ENCODE measurements around the gene HOXC11.

HOXC11 gene

DNA sequence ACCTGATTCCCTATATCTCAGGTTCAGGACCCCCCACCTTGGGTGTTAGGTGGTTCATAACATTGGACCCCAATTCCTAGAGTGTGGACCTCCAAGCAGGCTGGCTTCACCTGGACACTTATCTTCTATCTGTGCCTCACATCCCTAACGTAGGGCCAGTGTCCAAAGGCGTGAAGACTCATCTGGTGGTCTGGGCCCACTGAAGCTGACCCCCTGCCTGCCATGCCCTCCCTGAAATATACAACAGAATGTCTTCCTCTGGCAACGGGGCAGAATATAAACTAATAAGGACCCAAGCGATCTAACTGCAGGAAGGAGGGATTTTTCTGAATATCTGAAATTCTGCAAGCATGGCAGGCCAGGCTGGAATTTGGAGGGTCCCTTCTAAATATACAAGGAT lies 28.7 kb upstream of the HOXC11 start:
- DNase-seq, result no peak

DNA sequence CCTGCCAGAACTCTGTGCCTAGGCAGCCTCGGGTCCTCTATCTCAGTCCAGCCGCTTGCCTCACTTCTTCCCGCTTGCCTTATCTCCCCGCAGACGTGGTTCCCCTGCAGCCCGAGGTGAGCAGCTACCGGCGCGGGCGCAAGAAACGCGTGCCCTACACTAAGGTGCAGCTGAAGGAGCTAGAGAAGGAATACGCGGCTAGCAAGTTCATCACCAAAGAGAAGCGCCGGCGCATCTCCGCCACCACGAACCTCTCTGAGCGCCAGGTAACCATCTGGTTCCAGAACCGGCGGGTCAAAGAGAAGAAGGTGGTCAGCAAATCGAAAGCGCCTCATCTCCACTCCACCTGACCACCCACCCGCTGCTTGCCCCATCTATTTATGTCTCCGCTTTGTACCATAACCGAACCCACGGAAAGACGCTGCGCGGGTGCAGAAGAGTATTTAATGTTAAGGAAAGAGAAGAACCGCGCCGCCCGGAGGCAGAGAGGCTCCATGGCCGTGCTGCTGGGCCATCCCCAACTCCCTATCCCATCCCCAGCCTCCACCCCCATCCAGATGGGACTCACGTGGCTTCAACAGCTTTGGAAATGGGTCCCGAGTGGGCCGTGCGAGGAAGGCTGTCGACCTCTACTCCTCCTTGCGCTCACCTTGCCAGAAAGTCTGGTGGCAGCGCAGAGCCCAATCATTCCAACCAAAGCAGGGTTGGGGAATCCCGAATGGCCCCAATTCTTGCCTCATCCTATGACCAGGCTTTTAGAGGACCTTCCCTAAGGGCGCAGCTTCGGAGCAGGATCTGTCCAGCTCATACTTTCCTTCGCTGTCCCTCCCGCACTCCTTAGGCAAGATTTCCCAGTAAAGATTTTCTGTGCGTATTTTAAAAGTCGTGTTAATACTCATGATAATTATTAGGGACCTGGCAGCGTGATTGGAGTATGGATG lies 27.7 kb upstream of the HOXC11 start:
- DNase-seq, result no peak

DNA sequence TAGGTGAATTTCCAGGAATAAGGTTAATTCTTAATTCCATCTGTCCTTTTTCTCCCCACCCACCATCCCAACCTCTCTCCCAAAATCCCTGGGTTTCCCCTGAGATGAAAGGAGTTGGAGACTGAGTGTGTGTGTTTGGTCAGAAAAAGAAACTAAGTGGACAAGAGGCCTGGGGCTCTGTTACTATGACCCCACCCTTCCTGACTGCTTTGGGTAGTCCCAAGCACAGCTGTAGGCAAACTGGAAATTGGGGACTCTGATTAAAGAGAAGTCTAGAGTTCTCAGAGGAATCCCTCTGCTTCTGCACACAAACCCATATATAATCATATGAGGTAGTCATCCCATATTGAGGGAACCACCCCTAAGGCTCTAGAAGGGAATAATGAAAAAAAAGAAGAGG lies 25.2 kb upstream of the HOXC11 start:
- no peak for DNase-seq

DNA sequence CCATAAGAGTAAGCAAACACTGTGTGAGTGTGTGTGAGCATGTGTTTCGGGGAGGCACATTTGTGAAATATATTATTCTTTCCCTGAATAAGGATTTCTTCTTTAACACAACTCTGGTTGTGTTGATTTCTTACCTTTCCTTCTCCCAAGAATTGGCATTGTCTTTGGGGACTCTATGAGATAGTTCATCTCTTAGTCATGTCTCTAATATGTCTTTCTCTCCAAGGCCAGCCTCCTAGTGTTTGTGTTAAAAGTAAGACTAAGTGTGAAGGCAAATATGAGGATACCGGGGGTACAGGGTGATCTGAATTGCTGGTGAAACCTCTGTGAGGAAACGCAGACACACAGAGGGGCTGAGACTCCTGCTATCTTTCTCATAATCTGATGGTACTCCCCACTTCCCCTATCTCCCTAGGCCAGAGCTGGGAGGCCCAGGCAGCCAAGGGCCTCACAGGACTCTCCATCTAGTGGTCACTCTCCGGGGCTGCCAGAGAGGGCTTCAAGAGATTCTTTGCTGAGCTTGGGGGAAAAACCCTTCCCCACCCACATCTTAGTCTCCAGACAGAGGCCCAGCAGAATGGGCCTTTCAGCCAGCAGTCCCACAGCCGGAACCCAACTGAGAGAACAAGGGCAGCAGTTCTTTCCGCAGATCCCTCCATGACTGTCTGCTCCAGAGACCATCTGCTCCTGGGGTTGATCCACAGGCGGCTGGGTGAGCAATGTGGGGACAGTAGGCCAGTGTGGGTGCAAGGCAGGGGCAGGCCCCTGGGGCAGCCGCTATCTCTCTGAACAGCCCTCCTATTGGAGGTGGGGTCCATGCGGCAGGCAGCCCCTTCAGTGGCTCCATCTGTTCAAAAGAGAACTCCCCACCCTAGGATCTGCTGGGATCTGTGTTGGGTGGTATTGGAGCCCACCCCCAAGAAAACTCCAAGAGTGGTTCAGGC lies 24.0 kb upstream of the HOXC11 start:
- DNase-seq, result no peak

DNA sequence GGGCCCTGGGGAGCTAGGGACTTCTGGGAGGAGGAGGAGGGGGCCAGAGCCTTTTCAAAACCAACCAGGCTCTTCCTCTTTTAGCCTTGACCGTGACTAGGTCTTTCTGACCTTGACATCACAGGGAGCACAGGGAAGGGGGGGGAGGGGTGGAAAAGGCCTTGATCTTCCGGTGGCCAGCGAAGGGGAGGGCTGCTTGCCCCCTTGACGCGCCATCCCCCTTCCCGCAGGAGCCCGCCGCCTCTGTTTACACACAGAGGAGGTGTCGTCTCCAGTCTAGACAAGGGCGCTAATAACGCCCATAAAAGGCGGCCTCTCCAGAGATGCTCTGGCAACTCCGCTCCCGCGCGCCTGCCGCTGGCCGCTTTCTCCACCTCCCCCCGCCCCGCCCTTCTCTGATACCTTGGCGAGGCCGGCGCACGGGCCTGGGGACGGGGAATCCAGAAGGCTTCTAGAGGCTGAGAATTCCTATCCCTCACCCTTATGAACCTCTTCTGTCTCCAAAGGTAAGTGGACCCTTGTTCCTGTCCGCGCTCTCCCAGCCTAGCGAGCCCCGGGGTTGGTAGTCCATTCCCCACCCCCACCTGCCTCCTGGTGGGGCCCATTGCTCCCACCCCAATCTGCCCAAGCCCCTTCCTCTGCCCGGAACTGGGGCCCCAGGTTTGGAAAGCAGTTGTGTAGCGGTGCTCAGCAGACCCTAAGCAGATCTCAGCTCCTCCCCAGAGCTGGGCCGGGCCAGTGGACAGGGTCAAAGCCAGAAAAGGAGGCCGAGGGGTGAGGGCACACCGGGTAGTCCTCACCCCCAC lies 23.1 kb upstream of the HOXC11 start:
- DNase-seq, result no peak

DNA sequence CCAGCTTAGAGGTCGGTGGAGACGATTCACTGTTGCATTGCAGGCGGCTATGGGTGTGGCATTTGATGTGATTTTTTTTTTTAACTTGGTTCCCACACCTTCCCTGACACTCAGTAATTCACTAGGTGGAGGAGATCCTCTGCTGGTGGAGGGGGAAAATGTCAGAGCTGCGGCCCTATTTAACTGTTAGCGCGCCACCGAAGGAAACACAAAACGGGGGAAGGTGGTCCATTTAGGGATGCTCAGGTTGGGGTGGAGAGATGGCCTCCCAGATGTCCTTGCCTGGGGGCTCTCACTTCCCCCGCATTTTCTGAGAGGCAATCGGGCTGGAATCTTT lies 22.5 kb upstream of the HOXC11 start:
- no peak for DNase-seq

DNA sequence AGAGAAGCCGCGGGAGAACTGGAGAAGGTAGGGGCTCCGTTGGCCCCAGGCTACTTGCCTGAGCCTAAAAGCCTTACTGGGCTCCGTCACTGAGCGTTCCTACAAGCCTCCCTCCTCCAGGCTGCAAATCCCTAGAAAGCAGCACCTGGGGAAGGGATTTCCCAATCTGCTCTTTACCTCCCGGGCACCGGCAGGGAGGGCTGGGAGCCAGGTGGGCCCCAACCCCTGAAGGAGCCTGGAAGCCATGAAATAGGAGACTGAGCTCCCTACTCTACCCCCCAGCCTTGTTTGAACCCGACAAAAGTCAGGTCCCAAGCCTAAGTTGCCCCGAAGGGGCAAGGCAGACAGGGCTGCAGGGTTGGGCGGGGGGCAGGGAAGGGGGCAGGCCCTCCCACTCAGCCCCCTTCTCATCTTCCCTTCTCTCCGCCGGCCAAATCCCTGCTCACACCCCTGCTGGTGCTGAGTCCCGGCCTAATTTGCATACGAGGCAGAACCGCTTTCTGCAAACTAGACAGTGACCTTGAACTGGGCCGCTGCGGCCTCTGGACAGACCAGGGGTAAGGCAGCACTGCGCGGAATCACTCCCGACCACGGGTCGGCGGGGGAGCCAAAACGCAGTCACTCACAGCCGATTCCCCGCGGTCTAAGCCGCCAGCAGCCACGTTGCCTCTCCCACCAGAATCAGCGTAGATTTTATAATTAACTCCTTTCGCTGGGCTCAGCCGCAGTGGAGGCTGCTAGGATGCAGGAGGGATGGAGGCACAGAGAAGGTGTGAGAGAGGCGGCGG lies 21.9 kb upstream of the HOXC11 start:
- DNase-seq, result no peak

DNA sequence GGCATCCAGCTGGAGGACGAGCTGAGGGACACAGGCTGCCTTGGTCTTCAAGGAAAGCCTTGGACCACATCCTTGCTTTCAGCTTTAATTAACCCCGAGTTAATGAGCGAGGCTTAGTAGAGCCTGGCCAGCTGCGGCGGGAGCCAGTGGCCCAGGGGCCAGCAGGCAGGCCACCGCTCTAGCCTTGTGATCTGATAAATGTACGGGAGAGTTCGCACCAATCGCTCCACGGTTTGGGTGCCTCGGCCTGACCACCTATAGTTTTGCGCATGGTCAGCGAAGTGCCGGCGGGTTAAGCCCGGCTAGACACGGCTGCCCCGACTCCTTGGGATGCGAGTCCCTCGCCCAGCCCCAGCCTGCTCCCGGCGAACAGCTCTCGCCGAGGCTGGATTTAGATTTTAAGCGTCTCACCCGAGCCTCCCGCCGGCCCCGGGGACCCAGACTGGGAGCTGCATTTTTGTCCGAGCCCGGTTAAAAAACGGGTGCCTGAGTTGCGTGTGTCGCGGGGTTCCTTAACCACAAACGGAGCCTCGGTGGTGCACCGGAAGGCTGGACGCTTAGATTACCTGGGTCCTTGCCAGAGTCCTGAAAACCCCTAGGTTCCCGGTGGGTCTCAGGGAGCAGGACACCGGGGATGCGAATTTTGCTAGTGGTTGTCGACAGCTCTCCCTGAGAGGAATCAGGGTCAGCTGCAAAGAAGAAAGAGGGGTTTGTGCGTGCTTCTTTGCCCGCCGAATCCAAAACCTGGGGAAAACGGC lies 21.2 kb upstream of the HOXC11 start:
- no peak for DNase-seq

DNA sequence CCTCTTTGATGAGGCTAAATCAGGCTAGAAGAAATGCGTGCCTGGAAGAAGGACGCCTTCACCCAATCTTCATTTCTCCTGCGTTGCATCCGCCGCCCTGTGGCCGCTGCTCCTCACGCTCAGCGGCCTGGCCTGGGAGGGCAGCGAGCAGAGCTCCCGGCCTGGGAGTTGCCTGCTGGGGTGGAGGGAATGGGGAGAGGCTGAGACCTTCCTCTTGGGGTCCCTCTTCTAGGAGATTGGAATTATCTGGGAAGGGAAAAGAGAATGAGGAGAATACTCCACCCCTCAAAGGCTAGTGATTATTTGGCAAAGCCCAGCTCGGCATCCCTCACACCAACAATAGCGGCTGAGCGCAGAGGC lies 20.6 kb upstream of the HOXC11 start:
- DNase-seq, result no peak

DNA sequence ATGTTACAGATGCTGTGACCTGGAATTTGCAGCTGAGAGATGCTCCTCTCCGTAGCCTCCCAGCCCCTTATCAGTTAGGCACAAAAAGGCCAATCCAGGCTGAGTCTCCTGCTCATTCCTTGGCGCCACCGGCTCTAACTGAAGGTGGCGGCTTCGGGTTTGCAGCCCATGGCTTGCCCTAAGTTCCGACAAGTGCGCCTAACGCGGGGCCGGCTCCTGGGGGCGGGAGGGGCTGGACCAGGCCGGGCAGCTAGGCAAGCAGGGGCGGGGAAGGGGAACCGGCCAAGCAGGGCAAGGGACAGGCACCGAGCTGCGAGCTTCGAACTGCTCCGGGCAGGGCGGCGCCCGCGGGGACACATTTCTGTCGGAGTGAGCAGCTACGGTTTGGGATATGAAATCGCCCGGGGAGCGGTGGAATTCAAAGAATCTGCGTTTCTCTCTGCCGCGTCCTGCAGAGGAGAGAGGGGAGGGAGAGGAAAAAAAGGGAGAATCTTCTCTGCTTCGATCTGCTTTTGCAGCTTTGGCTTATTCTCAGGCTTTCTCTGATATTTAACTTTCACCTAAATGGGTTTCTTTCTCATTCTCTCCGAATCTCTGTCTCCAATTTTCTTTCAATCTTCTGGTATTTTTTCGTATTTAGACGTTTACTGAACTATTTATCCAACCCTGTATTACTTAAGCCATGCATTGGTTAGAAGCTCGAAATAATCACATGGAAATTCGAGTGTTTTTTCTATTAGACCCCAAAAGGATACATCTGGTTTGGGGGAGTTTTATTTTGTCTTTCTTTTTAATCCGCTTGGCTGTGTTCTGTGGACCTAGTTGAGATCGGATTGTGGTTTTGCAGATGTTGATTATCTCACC lies 19.8 kb upstream of the HOXC11 start:
- DNase-seq, result no peak

DNA sequence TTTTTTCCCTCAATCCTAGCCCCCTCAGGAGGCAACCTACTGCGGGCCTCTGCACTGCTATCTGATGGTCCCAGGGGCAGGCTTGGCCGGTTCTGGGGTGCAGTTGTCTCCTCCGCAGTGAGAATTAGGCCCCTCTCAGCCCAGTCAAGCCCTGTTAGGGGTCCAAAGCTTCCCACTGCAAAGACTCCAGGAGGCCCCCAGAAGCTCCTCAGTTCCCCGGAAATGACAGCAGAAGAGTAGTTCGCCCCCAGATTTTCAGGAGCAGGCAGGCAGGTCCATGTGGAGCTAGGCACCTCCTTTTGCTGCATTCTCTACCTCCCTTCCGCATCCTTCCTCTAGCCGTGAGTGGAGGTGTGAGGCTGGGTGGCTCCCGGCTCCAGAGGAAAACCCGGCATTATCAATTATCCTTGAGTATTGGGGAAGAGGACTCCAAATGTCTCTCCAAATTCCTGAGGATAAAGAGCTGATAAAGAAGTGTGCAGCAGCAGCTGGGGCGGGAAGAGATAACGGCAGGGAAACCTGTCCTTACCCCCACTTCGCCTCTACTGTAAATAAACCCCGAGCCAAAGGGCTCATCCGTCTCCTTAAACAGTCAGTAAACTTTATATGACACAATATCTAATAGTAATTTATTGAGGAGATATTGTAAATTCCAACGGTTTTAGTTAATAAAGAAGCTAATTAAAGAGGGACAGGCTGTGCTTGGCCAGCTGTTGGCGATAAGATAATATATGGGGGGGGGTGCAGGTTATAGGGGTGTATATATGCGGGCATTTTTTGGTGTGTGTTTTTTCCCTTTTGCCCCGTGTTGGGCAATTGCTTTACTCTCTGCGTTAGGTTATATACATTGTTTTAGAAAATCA lies 18.9 kb upstream of the HOXC11 start:
- DNase-seq, result no peak

DNA sequence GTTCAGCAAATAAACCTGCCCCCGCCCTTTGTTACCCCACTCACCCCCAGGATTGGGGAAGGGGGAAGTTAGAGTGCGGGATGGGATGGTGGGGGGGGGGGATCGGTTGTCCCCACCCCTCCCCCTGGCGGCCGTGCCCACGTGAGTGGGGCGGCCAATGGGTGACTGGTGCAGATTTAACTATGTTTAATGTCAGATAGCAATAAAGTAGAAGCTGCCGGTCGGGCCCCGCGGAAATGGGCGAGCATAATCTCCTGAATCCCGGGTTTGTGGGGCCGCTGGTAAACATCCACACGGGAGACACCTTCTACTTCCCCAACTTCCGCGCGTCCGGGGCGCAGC lies 18.3 kb upstream of the HOXC11 start, which contains the start of gene HOXC12:
HOXC12 (plus strand) TSS at position 210 of the 342 bp plus-strand sequence; CDS start at position 237, 27 bp downstream.
- no peak for DNase-seq

DNA sequence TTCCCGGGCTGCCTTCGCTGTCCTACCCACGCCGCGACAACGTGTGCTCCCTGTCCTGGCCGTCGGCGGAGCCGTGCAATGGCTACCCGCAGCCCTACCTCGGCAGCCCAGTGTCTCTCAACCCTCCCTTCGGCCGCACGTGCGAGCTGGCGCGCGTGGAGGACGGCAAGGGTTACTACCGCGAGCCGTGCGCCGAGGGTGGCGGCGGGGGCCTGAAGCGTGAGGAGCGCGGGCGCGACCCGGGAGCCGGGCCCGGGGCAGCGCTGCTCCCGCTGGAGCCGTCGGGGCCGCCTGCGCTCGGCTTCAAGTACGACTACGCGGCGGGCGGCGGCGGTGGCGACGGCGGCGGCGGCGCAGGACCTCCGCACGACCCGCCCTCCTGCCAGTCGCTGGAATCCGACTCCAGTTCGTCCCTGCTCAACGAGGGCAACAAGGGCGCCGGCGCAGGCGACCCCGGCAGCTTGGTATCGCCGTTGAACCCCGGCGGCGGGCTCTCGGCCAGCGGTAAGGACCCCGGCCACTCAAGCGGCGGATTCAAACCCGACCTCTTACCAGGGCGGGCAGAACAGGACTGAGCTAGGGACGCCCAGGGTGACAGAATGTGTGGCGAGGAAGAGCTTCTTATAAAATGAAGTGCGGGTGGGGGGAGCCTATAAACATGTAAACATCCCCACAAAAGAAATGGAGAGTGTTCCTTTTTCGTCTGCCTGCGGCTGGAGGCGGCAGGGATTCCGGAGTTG lies 17.7 kb upstream of the HOXC11 start:
- DNase-seq, result no peak

DNA sequence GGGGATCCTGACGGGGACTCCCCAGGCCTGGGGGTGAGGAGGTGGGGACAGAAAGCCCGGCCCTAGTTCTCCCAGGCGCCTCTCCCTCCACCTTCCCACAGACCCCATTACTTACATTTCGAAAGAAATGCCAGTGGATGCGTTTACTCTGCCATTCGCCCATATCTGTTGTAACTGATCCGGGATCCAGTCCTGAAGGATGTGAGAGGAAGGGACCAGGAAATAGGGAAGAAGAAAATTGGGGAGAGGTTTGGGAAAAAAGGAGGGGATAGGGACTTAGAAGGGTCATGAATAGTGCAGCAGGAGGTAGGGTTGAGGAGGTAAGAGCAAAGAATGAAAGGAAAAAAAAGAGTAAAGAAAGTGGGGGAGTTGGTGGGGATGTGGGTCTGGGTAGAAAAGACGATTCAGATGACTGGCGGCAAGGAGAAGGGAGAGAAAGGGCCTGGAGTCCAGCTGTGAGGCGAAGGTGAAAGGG lies 17.1 kb upstream of the HOXC11 start:
- no peak for DNase-seq

DNA sequence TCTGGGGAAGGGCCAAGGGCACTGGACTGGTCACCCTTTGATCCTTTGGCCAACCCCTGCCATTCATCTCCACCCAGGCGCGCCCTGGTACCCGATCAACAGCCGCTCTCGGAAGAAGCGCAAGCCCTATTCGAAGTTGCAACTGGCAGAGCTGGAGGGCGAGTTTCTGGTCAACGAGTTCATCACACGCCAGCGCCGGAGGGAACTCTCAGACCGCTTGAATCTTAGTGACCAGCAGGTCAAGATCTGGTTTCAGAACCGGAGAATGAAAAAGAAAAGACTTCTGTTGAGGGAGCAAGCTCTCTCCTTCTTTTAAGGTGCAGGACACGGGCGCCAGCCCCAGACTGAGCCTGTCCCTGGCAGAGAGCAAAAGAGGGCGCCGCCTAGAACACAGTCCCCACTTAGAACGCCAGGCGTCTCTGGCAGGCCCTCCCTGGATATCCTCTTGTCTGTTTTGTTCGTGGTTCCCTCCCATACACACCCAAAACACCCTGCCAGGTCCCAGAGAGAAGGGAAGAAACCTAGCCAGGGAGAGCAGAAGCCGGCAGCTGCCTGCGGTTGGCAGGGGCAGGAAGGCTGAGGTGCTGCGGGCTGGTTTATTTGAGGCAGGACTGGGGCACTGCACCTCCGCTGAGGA lies 16.6 kb upstream of the HOXC11 start:
- DNase-seq, result no peak

DNA sequence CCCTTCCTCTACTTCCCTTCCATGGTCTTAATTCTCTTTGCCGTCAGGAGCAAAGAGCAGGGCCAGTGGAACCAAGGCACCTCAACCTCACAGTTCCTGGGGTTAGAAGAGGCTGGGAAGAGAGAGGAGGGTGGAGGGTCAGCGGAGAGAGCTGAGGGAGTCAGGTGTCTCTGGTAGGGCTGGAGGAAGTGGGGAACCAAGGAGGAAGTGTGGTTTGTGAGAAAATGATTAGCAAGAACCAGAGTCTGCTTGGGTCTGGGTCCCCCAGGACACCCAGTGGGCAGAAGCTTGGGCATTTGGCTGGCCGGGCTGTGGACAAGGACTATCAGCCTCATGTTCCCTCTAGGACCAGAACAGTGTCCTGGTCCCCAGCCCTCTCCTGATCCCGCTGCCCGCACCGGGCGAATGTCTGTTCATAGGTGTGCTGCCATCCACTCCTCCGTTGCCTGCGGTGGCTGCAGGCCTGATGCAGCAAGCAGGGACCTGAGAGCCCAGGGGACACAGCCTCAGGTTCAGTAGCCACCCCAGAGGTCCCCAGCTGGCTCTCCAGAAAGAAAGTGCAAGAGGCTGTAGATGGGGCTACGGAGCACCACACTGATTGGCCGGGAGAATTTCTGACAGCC lies 15.9 kb upstream of the HOXC11 start:
- DNase-seq, result no peak

DNA sequence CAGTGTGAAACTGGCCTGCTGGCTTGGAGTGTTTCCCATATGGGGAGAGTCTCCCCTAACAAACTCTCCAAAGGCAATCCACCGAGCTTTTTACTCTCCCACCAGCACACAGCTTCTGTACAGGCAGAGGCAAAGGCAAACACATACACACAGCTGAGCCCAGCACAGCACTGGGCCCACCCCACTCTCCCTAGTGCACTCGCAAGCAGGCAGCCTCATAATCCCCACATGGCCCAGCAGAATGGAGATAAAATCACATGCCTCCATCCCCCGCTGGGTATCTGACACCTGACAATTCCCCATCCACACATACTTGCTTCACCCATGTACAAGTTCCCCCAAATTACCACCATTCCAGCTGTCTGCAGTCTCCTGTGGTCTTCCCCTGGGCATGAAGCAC lies 14.8 kb upstream of the HOXC11 start:
- DNase-seq, result no peak

DNA sequence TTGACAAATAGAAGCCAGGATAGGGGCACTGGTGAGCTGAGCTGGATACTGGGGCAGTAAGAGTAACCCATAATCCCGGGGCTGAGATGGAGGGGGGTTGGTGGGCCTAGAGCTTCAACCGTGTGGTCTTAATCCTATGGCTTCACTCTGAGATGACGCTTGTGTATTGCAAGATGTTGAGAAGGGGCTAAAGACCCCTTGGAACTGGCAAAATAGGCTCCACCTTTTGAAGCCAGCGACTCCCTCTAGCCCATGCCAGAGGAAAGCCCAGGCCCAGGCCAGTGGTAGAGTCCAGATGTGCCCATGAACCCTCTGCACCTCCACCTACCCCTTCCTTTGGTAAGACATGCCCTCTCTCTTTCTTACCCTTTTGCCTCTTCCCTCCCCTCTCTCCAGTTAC lies 13.6 kb upstream of the HOXC11 start:
- no peak for DNase-seq

Measured in stimulated activated CD4-positive, alpha-beta T cell treated with anti-CD3 and anti-CD28 coated beads, Interleukin-2, amount 100 ng/mL, for 48 hours (primary cell).